ENCODE measurements around the gene STK38L. TPM values are rescaled to one million over a fixed set of nuclear protein-coding genes. Genes with fewer than 3 reads are reported as not detected.

The STK38L gene
- total RNA-seq, 4 donors from 2014 or later = 64.6 to 102 (median 82.4) TPM

DNA sequence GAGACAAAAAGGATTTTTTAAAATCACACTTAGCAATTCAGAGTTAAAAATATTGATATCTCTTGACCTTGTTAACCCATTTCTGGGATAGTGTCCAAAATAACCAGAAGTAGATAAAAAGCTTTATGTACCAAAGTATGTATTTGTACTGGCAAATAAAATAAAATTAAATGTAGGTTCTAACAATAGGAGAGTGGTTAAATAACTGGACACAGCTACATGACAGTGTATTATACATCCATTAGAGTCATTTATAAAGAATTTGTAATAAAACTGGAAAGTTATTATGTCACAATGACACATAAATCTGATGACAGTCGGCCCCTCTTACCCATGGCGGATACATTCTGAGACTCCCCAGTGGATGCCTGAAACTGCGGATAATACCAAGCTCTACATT, 122.5 kb downstream of the STK38L start:
- no peak for DNase-seq (ENCODE audit: extremely low spot score)
- Histone ChIP-seq H3K36me3 (no peaks in the 10 kb centered on the region), H3K27ac (replicated peaks in 1 of 4) (no peak overlapping the region), H3K4me3 (no peak overlapping the region), H3K9me3 (peaks cover 0 to 4% (median 0%) of the 10 kb centered on the region in 4 donors), H3K27me3 (no peaks in the 10 kb centered on the region), H3K4me1 (no peaks in the 10 kb centered on the region)
- WGBS = 96% methylated on average over 3 of the region's 3 CpGs
- TF ChIP-seq POLR2A (IDR thresholded peaks at IDR 0.05; ENCODE audit: low read depth) = no peak
- no peak for TF ChIP-seq POLR2AphosphoS5 (IDR thresholded peaks at IDR 0.05)
- TF ChIP-seq, protein P1, sequence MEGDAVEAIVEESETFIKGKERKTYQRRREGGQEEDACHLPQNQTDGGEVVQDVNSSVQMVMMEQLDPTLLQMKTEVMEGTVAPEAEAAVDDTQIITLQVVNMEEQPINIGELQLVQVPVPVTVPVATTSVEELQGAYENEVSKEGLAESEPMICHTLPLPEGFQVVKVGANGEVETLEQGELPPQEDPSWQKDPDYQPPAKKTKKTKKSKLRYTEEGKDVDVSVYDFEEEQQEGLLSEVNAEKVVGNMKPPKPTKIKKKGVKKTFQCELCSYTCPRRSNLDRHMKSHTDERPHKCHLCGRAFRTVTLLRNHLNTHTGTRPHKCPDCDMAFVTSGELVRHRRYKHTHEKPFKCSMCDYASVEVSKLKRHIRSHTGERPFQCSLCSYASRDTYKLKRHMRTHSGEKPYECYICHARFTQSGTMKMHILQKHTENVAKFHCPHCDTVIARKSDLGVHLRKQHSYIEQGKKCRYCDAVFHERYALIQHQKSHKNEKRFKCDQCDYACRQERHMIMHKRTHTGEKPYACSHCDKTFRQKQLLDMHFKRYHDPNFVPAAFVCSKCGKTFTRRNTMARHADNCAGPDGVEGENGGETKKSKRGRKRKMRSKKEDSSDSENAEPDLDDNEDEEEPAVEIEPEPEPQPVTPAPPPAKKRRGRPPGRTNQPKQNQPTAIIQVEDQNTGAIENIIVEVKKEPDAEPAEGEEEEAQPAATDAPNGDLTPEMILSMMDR (IDR thresholded peaks at IDR 0.05) = no peak
- TF ChIP-seq EP300 (IDR thresholded peaks at IDR 0.05) = no peak
- intact Hi-C loops (cut with DNase I) = no loop called here

DNA sequence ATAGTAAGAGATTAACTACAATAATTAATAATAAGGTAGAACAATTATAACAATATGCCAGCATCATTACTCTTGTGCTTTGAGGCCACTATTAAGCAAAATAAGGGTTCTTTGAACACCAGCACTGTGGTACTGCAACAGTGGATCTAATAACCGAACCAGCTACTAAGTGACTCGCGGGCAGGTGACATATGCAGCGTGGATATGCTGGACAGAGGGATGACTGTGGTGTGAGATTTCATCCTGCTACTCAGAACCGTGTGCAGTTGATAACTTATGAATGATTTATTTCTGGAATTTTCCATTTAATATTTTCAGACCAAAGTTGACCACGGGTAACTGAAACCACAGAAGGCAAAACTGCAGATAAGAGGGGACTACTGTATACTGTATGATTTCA, 123.0 kb downstream of the STK38L start:
- intact Hi-C loops (cut with DNase I) = no loop called here
- H3K27me3 ChIP-seq = no peaks in the 10 kb centered on the region
- no peak for DNase-seq (ENCODE audit: extremely low spot score)
- TF ChIP-seq EP300 (IDR thresholded peaks at IDR 0.05) (no peak), POLR2AphosphoS5 (IDR thresholded peaks at IDR 0.05) (no peak), POLR2A (IDR thresholded peaks at IDR 0.05; ENCODE audit: low read depth) (no peak)
- TF ChIP-seq, protein P1 (IDR thresholded peaks at IDR 0.05) = no peak
- H3K4me1 ChIP-seq = no peaks in the 10 kb centered on the region
- peaks cover 0 to 4% (median 0%) of the 10 kb centered on the region in 4 donors for H3K9me3 ChIP-seq
- H3K36me3 ChIP-seq = no peaks in the 10 kb centered on the region
- 86% methylated on average over 6 of the region's 6 CpGs for WGBS
- H3K4me3 ChIP-seq = no peak overlapping the region
- H3K27ac ChIP-seq (replicated peaks in 1 of 4) = no peak overlapping the region

Other genes starting within 250 kb of the STK38L start
- 10 to 100 TPM; 31.8 to 50.7 (median 40.5) TPM for gene TM7SF3, start 229.9 kb upstream of the STK38L start, total RNA-seq
- gene MED21, start 221.7 kb upstream of the STK38L start, total RNA-seq = 10 to 100 TPM; 43.0 to 58.6 (median 51.9) TPM
- gene C12orf71, start 161.7 kb upstream of the STK38L start, total RNA-seq = not detected
- gene BMAL2, start 88.5 kb downstream of the STK38L start, total RNA-seq = 1 to 10 TPM; 3.6 to 7.3 (median 5.0) TPM
- gene SMCO2, start 202.4 kb downstream of the STK38L start, total RNA-seq = not detected

All from esophagus muscularis mucosa (tissue), 4 donors.